GM18511 (cell line): ENCODE measurements around the gene LTF.
"Not testable (repeated sequence)": the region's sequence is repeated elsewhere in the genome, so short reads cannot be mapped to it uniquely, and the experiment has no call there.

Experiments used
- ATAC-seq: cut with Tn5 transposase; IDR thresholded peaks from one replicate; pipeline ENCODE4 v1.9.1; 2021; ENCODE audit warnings: mild to moderate bottlenecking, moderate library complexity; ENCODE audit not compliant: unreplicated experiment

Gene LTF

DNA sequence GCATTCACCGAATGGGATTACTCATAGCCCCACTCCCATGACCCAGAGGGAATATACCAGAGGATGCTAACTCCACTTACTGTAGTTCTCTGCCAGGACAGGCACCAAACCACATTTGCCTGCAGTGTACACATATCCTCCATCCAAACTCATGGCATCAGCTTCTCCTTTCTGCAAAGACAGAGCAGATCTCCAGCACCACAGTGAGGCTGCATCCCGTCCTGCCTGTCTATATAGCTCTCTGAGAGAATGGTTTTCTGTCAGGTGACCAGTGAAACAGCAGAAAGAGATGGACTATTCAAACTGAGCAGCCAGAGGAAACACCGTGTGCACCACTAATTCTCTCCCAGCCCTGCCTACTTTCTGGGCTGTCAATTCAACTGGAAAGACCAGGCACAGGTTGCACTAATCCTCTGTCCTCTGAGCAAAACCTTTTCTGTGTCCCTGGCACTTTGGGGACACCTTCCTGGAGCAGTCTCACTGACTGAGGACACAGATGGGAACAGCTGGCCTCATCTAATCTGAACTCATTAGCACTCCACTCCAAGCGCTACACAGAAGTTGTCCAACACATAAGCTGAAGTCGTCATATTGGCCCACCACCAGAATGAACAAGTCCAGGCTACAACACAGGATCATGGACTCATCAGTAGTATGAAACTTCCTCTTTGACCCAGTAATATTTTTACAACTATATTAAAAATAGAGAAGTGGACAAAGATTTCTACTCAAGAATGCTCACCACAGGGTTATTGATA, 17.3 kb downstream of the LTF start:
- ATAC-seq, result no peak

DNA sequence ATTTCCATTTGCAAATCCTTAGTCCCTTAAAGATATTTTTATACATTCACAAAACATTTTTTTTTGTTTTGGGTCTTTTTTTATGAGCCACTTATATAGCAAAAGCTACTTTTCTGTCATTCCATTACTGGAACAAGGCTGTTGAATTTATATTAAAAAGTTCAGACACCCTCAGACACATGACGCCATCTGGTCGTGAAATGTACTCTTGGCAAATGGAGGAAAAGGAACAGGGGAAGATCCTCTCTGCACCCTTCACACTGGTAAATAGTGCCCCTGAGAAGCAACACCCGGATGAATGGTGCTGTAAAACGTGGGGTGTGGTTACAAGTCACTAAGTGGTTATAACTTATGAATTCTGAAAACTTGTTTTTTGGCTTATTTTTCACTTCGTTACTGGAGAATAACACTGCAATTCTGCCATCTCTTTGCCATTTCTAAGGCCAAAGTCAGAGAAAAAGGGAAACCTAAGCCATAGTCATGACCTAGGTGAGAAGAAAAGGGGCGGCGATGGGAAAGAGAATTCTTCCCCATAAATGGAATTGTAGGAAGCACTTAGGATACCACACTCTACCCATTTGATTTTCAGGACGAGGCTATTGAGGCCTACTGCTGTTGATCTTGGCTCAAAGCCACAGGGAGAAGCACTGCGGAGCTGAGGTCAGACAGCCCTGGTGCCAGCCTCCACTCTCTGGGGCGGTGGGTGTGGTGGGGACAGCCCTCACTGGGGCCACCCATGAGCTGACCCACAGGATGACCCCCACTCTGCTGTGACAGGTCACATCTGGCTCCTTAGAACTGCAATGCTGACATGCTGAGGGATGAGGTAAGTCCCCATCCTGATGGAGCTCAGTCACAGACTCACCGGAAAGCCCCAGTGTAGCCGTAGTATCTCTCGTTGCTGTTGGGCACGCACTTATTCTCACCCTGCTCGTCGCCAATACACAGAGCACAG, 21.9 kb downstream of the LTF start:
- ATAC-seq, result no peak

DNA sequence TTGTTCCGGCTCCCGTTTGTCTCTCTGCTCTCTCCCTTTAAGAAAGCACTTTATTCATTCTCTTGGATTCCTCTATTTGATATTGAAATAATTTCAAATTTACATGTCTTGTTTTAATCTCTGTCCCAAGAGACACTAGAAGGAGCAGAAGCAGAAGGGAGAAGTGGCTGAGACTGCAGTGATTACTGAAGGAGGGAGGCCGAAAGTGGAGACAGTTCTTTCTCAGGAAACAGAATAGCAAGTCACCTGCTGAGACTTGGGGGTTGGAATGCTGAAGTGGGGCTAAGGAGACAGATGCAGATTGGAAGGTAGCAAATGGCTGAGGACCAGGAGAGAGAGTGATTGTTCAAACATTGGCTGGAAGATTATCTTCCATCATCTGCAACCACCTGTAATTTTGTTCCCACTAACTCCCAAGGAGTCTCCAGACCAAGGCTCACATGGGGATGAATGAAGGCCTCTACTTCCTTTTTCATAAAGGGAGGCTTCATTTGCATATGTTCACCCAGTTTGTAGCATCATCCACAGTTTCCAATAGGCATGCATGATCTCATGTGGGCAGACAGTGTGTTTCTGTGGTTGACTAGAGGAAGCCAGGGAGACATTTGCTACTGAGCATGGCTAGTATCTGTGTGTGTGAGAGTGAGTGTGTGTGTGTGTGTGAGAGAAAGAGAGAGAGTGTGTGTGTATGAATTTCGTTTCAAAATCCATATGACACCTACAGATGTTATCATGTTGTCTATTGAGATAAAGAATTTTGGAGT, 24.0 kb downstream of the LTF start:
- ATAC-seq, result peak; percentile 92

DNA sequence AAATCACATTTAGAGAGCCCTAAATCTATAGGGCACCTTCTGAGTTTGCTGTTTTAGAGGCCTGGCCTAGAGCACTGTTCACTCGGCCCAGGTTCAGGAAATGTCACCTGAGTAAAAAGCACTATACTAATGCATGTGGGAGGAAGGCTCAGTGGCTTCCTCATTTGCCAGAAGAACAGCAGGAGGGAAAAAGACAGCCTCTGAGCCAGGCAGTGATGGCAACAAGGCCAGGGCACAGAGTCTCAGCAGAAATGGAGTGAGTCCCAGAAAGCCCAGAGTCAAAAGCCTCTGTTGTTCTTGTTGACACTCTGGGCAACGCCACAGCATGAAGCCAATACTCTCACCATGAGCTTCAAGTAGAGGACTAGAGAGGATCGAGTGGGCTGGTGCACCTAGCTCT, 25.9 kb downstream of the LTF start:
- ATAC-seq, result no peak

DNA sequence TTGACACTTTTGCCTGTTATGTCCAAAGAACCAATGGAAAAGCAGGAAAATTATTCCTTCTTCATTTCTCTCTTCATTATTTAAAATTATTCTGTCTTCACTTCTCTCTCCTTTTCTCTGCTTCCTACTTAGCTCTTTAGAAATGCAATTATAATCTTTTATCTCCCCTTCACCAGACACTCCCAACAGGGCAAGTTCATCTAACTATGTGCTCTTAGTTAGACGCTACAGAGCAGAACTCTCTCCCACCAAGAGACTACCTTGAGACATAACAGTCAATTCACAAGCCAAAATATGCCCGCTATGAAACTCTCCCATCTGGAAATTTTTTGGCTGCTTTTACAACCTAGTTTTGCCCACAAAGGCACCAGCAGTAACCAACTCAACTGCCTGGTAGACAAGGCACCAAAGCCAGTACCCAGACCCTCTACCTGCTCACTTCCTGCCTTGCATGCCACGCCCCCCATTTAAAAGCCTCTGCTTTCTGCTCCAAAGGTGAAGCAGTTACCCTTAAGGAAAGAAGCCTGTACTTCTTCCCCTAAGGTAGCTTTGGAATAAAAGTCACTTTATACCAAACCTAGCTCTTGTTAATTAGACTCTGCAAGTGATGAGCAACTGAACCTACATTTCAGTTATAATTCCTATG, 29.5 kb downstream of the LTF start:
- ATAC-seq, result no peak

DNA sequence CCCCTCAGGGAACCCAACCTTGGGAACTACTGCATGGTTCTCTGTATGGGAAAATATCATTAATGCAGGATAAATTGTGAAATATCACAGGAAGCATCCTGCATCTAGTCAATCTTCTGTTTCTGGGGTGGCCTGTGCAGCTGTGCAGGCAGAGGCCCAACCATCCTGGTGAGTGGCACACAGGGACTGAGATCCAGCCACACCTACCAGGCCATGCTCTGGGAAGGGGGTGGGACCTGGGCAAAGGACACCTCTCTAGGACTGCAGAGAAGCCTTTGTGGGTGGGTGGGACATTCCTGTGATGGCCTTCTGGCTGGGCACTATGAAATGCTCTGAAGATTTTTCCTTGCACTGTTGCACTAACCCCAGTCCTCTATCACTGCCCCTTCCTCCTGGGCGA, 30.9 kb downstream of the LTF start:
- no peak for ATAC-seq

DNA sequence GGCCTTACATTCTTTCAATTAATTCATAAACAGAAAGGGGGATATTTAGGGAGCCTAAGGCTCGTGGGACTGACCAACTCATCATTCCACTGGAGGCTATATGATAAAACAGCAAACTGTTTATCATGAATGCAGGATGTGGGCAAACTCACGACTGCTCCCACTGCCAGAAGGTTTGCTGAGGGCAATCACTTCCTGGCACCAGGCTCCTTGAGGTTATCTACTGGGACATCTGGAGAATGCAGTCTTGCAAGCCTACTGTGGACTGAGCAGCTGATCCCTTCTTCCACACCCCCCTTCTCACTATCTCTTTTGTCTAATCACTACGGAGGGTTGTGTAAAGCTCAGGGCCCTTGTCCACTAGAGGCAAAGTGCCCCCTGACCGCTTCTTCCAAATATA, 31.6 kb downstream of the LTF start:
- not testable (repeated sequence) for ATAC-seq

DNA sequence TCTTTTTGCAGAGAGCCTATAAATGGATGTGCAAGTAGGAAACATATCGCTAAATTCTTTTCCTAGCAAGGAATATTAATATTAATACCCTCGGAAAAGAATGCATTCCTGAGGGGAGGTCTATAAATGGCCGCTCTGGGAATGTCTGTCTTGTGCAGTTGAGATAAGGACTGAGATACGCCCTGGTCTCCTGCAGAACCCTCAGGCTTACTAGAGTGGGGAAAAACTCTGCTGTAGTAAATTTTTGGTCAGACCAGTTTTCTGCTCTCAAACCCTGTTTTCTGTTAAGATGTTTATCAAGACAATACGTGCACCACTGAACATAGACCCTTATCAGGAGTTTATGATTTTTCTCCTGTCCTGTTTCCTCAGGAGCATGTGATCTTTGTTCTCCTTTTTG, 32.8 kb downstream of the LTF start:
- ATAC-seq, result not testable (repeated sequence)

DNA sequence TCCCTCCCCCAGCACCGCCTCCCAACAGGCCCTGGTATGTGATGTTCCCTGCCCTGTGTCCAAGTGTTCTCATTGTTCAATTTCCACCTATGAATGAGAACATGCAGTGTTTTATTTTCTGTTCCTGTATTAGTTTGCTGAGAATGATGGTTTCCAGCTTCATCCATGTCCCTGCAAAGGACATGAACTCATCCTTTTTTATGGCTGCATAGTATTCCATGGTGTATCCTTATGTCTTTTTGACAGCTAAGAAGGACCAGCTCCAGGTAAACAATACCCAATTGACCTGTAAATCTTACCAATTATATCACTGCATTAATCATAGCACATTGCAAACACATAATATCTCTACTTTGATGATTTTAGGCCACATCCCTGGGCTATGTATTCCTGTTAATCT, 33.8 kb downstream of the LTF start:
- not testable (repeated sequence) for ATAC-seq

DNA sequence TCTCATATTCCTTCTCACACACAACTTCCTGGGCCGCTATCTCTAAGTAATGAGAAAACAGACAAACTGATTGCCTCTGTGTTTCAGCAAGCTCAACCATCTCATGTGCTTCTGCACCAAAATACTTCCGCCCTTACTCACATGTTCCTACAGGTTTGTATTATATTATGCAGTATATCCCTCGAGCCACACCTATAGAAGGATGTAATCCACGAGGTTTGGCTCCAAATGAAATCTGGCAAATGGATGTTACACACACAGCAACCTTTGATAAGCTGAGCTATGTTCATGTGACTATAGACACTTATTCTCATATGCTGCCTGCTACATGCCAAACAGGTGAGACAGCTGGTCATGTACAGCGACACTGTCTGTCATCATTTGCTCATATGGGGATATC, 35.0 kb downstream of the LTF start:
- no peak for ATAC-seq

DNA sequence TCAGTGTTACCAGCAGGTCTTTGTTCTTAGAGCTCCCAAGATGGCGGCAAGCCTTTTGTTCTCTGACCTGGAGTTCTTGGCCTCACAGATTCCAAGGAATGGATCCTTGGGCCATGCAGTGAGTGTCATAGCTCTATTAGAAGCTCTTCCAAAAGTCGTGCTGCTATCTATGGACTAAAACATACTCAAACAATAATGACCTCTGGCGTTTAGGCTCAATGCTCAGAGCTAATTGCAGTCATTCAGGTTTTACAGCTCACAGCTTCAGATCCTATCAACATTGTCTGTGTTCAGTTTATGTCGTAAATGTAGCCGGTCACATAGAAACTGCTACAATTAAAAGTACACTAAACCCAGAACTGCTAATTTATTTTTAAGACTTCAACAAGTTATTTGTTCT, 35.5 kb downstream of the LTF start:
- no peak for ATAC-seq

DNA sequence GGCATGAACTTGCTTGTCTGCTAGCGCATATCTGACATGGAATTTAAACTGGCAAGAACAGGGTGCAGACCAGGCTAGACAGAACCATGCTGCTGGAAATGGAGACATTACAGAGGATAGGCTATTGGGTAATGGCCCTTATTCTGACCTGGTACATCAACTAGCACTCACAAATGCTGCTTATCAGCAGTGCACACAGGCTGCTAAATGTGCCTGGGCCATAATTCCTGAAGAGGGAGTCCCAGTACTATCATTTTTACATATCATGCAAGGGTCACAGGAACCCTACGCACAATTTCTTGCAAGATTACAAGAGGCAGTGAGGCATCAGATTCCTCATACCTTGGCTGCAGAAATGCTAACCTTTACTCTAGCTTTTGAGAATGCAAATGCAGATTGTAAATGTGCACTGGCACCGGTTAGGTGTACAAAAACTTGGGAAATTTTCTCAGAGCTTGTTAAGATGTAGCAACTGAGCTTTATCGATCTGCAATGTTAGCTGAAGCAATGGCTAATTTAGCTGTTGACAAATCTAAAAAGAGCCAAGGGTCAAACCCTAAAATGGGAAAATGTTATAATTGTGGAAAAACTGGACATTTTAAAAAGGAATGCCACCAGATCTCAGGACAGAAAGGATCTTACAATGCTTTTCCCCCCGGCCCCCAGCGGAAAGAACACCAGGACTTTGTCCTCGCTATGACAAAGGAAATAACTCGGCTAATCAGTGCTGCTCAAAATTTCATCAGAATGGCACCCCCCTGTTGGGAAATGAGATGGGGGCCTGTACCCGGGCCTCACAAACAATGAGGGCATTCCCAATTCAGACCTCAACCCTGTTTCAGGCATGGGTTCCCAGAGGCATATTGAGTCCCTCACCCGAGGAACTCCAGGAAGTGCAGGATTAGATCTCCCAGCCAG, 36.5 kb downstream of the LTF start:
- no peak for ATAC-seq

DNA sequence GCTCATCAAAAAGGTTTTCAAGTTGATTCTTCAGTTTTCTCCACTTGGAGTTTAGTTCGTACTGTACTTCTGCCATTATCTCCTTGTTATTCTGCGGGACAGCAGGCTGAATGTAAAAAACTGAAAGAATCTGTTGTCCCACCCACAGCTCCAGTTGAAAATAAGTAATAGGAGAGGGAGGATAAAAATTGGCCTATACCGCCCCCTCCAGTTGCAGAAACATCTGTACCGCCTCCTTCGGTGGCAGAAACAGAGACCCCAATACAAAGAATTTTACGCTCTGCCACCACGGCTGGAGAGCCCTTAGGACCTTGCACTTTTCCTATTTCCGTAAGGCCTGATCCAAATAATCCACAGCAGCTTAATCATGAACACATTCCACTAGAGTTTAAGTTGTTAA, 37.3 kb downstream of the LTF start:
- not testable (repeated sequence) for ATAC-seq

DNA sequence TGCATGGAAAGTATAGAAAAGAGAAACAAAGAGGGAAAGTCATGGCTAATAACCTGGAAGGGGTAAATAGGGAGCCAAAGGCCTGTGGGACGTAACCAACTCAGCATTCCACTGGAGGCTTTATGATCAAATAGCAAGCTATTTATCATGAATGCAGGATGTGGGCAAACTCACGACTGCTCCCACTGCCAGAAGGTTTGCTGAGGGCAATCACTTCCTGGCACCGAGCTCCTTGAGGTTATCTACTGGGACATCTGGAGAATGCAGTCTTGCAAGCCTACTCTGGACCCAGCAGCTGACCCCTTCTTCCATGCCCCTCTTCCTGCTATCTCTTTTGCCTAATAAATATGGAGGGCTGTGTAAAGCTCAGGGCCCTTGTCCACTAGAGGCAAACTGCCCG, 38.2 kb downstream of the LTF start:
- not testable (repeated sequence) for ATAC-seq

DNA sequence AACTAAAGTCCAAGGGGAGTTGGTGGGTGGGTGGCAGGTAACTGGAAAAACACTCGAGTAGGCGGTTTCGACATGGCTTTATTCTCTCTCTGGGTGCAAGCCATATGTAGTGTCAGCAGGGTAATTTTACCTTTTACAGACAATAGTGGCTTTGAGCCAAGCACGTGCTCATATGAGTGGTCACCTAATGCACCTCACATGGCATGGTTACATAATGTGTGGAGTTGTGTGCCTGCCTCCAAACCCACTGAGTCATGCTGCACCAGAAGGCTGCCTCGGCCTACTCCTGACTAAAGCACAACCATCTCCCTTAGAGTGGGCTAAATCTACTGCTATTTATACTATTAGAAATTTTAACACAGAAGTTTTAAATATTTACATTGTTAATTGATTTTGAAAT, 41.1 kb downstream of the LTF start:
- ATAC-seq, result no peak

DNA sequence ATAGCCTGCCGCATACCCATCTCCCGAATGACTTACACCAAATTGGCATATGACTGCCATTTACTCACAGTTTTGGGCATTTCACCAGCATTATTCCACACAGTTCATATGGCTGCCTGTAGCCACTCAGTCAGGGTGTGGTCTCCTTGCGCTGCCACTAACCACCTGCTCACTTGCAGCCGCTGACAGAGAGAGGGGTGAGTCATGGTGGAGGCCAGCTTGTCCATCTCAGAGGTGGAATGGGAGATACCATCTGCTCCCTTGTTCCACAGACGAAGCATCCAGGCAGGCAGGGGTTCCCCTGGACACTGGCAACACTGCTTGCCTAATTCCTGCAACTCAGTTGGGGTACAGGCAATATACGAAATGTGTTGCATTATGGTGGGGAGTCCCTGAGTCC, 42.1 kb downstream of the LTF start:
- ATAC-seq, result no peak

DNA sequence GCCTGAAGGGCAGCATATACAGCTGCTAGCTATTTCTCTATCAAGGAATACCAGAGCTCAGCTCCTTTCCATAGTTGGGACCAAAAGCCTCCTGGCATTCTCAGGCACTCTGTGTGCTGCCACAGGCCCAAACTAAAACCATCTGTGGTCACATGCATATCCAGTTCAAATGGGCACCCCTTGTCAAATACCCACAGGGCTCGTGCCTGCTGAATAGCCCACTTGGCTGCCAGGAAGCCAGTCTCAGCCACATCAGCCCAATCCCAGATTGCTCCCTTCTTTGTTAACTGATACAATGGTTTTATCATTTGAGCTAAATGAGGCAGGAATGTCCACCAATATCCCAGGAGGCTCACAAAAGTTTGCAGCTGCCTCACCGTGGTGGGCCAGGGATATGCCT, 43.8 kb downstream of the LTF start:
- no peak for ATAC-seq

DNA sequence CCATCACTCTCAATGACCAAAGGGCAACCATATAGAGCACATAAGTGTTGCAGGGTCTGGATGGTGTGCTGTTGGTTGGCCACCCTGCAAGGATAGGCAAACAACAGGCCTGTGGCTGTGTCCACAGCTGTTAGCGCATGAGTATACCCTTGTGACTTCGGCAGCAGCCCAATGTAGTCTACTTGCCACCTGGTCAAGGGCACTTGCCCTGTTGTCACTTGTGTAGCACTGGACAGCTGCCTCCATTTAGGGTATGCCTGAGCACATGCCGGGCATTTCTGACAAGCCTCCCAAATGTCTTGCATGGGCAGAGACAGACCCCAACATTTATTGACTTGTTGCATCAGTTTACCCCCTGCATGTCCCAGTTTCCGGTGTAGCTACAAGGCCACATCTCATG, 44.9 kb downstream of the LTF start:
- ATAC-seq, result no peak

DNA sequence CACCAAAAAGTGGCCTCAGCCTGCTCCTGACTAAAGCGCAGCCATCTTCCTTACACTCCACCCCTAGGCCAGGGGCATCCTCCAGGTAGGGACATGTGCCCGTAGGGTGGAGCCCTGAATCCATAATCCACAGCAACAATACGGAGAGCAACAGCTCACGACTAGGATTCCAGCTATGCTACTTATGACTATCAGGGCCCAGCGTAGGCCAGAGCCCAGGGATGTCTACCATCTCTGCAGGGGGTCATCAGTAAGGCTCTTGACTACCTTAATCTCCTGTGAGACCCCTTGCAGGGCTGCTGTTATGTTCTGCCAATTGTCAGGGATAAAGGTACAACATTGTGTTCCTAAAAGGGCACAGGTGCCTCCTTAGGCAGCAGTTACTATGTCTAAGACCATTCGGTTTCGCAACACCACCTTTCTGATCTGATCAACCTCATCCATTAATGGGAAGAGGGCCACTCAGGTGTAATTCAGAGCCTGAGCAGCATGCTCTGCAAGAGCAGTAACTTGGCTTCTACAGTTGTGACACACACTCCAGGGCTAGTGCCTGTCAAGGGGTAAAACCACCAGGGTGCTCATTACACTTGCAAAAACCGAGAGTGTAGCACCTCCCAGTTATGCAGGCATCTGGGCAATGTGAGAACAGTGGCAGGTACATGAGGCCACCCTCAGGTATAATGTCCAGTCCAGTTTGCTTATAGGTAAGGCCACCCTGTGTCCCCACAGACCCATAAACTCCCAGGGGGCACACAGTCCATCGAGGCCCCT, 46.7 kb downstream of the LTF start:
- ATAC-seq, result no peak
